Amniotic stem cell (primary cell): ENCODE measurements around the gene C12orf57.
A peak's percentile ranks its signal among the peaks of the same experiment; 100 is the strongest.
"Not testable (repeated sequence)": the region's sequence is repeated elsewhere in the genome, so short reads cannot be mapped to it uniquely, and the experiment has no call there.

Experiments
- DNase-seq: peaks from one replicate; lab custom pipeline; 2025; lab: John Stamatoyannopoulos, UW

The C12orf57 gene

DNA sequence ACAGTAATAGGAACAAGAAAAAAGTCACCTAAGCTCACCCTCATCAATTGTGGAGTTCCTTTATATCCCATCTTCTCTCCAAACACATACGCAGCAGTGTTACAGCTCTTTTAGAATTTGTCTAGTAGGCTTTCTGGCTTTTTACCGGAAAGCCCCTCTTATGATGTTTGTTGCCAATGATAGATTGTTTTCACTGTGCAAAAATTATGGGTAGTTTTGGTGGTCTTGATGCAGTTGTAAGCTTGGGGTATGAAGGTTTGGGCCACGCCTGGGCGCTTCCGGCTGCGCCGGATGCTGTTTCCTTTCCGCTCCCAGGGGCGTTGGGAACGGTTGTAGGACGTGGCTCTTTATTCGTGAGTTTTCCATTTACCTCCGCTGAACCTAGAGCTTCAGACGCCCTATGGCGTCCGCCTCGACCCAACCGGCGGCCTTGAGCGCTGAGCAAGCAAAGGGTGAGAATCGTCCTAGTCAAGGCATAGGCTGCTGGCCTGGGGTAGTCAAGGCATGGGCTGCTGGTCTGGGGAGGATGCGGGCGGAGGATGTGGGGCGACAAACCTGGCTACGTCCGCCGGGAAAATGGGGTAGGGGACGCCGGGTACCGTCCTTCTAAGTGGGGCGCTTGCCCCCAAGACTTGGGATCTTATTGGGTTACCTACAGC, at the start of gene C12orf57, which contains the start of gene RNU7-1:
TSS of gene C12orf57 (plus strand) at position 301 of the 659 bp plus-strand sequence. CDS start at position 401, 100 bp downstream.
TSS of gene RNU7-1 (plus strand) at position 95 of the 659 bp plus-strand sequence.
- peak; percentile 62 for DNase-seq

DNA sequence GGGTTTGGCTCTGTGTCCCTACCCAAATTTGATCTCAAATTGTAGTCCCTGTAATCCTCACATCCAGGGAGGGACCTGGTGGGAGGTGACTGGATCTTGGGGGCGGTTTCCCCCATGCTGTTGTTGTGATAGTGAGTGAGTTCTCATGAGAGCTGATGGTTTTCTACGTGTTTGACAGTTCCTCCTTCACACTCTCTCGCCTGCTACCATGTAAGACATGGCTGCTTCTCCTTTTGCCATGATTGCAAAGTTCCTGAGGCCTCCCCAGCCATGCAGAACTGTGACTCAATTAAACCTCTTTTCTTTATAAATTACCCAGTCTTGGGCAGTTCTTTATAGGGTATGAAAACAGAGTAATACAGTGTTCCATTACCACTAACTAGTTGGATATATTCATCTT, 49.5 kb upstream of the C12orf57 start:
- DNase-seq: no peak

DNA sequence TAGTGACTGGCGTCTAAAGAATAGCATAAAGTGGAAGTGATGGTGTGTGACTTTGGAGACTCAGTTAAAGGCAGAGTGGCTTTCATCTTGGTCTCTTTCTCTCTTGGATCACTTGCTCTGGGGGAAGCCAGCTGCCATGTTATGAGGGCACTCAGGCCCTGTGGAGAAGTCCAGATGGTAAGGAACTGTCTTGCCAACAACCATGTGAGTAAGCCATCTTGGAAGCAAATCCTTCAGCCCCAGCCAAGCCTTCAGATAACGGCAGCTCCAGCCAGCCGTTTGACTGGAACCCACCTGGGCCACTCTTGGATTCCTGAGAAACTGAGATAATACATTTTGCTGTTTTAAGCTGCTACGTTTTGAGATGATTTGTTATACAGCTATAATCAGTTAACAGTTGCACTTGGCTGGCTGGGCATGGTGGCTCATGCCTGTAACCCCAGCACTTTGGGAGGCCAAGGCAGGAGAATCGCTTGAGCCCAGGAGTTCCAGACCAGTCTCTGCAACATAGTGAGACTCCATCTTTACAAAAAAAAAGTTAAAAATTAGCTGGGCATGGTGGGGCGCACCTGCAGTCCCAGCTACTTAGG, 46.9 kb upstream of the C12orf57 start:
- no peak for DNase-seq

- no peak for DNase-seq
These were observed 44.4 kb upstream of the C12orf57 start for GRCh38 chr12:6899427-6899826.

DNA sequence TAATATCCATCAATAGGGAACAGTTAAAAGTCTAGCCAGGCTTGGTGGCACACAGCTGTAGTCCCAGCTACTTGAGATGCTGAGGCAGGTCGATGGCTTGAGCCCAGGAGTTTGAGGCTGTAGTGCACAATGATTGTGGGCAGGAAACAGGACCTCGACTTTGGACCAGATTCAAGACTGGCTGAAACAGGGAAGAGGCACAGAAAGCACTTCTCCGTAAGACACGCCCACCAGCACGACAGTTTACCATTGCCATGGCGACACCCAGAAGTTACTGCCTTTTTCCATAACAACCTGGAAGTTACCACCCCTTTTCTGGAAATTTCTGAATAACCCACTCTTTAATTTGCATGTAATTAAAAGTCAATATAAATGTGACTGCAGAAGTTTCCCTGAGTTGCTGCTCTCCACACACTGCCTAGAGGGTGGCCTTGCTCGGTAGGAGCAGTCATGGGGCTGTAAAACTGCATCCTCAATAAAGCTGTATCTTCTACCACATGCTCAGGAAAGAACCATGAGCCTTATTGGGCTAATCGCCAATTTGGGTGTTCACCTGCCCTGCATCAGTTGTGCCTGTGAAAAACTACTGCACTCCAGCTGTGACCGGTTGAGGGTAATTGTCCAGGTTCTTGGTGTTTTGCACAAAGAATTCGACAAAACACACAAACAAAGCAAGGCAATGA, 43.8 kb upstream of the C12orf57 start:
- no peak for DNase-seq

- no peak for DNase-seq
These were observed 41.4 kb upstream of the C12orf57 start for GRCh38 chr12:6902448-6902847.

GRCh38 chr12:6903722-6904121, 40.1 kb upstream of the C12orf57 start:
- DNase-seq: no peak

- DNase-seq: peak; percentile 93
These were observed 39.2 kb upstream of the C12orf57 start, which contains the start of gene LRRC23 for GRCh38 chr12:6904280-6905276. Gene LRRC23, plus strand, starts transcription at chr12:6904822. Its CDS starts 812 bp downstream, at chr12:6905634.

DNA sequence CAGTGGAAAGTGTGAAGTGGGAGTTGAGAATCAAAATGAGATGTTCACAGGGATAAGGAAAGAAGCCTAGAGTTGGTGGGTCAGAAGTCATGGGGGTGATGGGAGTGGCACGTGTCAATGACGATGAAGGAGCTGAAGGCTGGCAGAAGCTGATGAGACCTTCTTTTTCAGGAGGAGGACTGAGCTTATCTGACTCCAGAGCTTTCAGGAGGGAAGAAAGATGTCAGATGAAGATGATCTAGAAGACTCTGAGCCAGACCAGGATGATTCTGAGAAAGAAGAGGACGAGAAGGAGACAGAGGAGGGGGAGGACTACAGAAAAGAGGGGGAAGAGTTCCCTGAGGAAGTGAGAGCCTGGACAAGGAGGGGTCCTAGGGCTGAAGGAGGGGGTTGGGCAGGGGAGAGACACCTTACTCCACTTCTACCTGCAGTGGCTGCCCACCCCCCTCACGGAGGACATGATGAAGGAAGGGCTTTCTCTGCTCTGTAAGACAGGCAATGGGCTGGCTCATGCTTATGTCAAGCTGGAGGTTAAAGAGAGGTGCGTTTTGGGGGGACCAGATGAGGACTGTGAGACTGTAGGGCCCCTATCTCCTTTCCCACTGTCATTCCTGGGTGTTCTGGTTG, 38.3 kb upstream of the C12orf57 start:
- no peak for DNase-seq

DNA sequence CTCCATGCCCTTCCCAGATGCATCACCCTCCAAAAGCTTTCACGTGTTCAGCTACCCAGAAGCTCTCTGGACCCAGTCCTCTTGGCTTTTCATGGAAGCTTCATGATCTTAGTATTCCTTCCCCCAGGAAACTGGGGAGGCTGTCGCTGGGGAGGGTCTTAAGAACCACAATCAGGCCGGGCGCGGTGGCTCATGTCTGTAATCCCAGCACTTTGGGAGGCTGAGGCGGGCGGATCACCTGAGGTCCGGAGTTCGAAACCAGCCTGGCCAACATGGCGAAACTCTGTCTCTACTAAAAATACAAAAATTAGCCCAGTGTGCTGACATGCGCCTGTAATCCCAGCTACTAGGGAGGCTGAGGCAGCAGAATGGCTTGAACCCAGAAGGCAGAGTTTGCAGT, 35.7 kb upstream of the C12orf57 start:
- not testable (repeated sequence) for DNase-seq

- no peak for DNase-seq
These were observed 34.2 kb upstream of the C12orf57 start for GRCh38 chr12:6909421-6910145.

- no peak for DNase-seq
These were observed 31.5 kb upstream of the C12orf57 start for GRCh38 chr12:6912164-6912935.

DNA sequence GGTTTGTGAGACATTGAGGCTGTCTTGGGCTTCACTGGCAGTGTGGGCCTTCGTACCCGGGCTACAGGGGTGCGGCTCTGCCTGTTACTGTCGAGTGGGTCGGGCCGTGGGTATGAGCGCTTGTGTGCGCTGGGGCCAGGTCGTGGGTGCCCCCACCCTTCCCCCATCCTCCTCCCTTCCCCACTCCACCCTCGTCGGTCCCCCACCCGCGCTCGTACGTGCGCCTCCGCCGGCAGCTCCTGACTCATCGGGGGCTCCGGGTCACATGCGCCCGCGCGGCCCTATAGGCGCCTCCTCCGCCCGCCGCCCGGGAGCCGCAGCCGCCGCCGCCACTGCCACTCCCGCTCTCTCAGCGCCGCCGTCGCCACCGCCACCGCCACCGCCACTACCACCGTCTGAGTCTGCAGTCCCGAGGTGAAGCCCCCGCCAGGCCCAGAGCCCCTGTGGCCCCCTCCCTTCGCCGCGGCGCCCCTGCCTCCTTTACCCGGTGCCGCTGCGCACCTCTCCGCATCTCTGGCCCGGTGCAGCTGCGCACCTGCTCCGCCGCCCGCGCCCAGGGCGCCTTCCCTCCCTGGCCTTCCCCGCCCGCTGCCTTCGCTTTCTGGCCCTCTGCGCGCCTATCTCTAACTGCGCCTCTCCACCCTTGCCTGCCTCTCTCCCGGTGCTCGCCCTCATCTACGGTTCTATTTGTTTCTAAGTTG, 29.4 kb upstream of the C12orf57 start, which contains the start of gene ENO2:
TSS of gene ENO2 (plus strand) at position 335 of the 701 bp plus-strand sequence. CDS start 1,253 bp downstream, outside the sequence.
- peak; percentile 37 for DNase-seq

DNA sequence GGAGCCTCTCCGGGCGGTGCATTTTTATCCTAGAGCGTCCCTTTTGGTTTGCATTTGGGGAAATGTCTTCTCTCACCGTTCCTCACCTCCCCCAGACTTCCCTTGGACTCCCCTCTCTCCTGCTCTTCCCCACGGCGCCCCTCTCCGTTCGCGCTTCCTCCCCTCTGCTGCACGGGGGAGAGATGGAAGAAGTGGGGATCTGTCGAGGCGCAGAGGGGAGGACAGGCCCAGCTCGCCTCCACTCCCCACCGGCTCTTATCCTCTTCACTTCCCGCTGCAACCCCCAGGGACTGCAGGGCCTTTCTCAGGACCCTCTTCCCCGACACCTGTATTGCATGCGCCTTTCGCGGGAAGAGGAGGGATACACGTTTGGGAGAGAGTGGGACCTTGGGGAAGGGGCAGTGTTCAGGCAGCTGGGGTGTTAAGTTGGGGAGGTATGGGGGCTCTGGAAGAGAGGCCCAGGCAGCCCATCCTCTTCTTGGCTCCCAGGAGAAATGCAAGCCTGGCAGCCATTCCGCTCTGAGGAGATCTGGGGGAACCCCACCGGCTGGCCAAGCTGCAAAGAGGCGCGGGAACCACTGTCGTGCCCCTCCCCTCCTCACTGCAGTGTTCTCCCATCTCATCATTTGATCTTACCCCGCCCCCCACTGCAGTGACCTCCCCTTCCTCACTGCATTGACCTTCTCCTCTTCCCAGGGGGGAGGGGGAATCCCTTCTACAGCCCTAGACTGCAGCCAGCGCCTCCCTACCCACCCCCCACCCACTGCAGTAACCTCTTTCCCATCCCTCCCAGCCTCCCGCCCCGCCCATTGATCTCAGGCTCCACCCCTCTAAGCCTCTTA, 28.7 kb upstream of the C12orf57 start:
- no peak for DNase-seq

DNA sequence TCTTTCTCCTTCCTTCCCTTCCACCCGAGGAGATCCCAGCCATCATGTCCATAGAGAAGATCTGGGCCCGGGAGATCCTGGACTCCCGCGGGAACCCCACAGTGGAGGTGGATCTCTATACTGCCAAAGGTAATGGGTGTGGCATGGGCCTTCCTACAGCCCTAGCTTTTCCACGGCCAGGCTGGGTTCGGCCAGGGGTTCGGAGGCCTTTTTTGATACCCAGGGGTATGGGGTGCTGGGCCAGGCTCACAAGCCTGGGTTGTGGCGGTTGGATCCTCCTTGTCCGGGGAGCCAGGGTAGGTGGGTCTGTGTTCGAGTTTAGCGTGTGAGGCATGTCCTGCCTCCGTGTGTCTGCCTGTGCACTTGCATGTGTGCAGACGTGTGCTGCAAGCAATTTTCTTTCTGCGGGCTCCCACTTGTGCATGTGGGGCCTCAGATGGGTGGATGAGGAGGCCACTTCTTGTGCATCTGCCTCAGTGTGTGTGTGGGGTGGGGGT, 28.0 kb upstream of the C12orf57 start:
- no peak for DNase-seq

GRCh38 chr12:6916426-6917200, 27.2 kb upstream of the C12orf57 start:
- DNase-seq: no peak
